SK-N-SH (cell line): Measurements from ENCODE around the gene HSD3B2. TPM values are rescaled to one million over a fixed set of nuclear protein-coding genes. Genes with fewer than 3 reads are reported as not detected.

Source experiments
- CTCF ChIA-PET: fragments of 300-600, 350-600 bp; formaldehyde crosslinking; extraction: SDS; loops from one replicate; lab custom pipeline; 2021; lab: Yijun Ruan, JAX
- POLR2A ChIA-PET: fragments of 350-600 bp; sonication (Branson Sonifier 250); formaldehyde crosslinking; extraction: SDS; loops from one replicate; lab custom pipeline; 2020; ENCODE audit warnings: antibody characterized with exemption, inconsistent platforms; lab: Yijun Ruan, JAX
- DNase-seq: peaks from one replicate; pipeline ENCODE4 v3.0.0; 2012
- H2AFZ ChIP-seq: fragments of 200-600 bp; sonication (generic); 2 replicates; pipeline ENCODE4 v1.8.1; 2016; ENCODE audit warnings: antibody characterized with exemption, mild to moderate bottlenecking, low read depth
- H3F3A ChIP-seq: fragments of 200-600 bp; sonication (generic); replicated peaks from 2 replicates; pipeline ENCODE3; 2016; ENCODE audit warnings: antibody characterized with exemption, mild to moderate bottlenecking; ENCODE audit not compliant: insufficient read depth
- H3K27ac ChIP-seq, 2 experiments: fragments of 200-500 bp in 1 of 2; fragments of 200-600 bp in 1 of 2; sonication (Bioruptor generic) in 1 of 2; sonication (generic), shearing (Covaris generic) in 1 of 2; 2 replicates each; pipeline versions ENCODE4 v1.5.1 to v1.6.1; 2014 to 2016; ENCODE audit warnings: low read depth in 2 of 2, inconsistent platforms in 1 of 2, low read length in 1 of 2, mild to moderate bottlenecking in 1 of 2, mixed read lengths in 1 of 2
- H3K27me3 ChIP-seq: fragments of 200-600 bp; sonication (generic), shearing (Covaris generic); 2 replicates; pipeline ENCODE4 v1.6.1; 2016; ENCODE audit warnings: mixed run types; ENCODE audit not compliant: insufficient read depth
- H3K36me3 ChIP-seq, 2 experiments: fragments of 200-500 bp in 1 of 2; fragments of 200-600 bp in 1 of 2; sonication (Bioruptor generic) in 1 of 2; sonication (generic) in 1 of 2; replicated peaks in 1 of 2; 2 replicates each; pipeline versions ENCODE3 to v1.5.1; 2014 to 2016; ENCODE audit warnings: low read length in 1 of 2, mild to moderate bottlenecking in 1 of 2; ENCODE audit not compliant: insufficient read depth in 2 of 2, control insufficient read depth in 1 of 2
- H3K4me1 ChIP-seq, 2 experiments: fragments of 200-500 bp in 1 of 2; fragments of 200-600 bp in 1 of 2; sonication (Bioruptor generic) in 1 of 2; sonication (generic), shearing (Covaris generic) in 1 of 2; 2 replicates each; pipeline versions ENCODE4 v1.5.1 to v1.6.1; 2014 to 2016; ENCODE audit warnings: low read depth in 1 of 2, low read length in 1 of 2, mixed run types in 1 of 2; ENCODE audit not compliant: insufficient read depth in 2 of 2, control insufficient read depth in 1 of 2
- H3K4me2 ChIP-seq: fragments of 200-600 bp; sonication (generic), shearing (Covaris generic); 2 replicates; pipeline ENCODE4 v1.6.1; 2017; ENCODE audit warnings: mixed run types
- H3K4me3 ChIP-seq, 2 experiments: fragments of 200-500 bp in 1 of 2; fragments of 200-600 bp in 1 of 2; sonication (Bioruptor generic) in 1 of 2; sonication (generic), shearing (Covaris generic) in 1 of 2; 2 replicates each; pipeline versions ENCODE4 v1.5.1 to v1.8.1; 2014 to 2016; ENCODE audit warnings: low read depth in 2 of 2, inconsistent platforms in 1 of 2, low read length in 1 of 2, mild to moderate bottlenecking in 1 of 2, mixed read lengths in 1 of 2, moderate library complexity in 1 of 2
- H3K79me2 ChIP-seq: fragments of 200-600 bp; sonication (generic); 2 replicates; pipeline ENCODE4 v1.8.1; 2017; ENCODE audit warnings: mild to moderate bottlenecking; ENCODE audit not compliant: insufficient read depth
- H3K9ac ChIP-seq: fragments of 200-600 bp; sonication (generic); 2 replicates; pipeline ENCODE4 v1.6.1; 2017; ENCODE audit warnings: mixed run types
- H3K9me2 ChIP-seq: fragments of 200-600 bp; sonication (generic); 2 replicates; pipeline ENCODE4 v1.6.1; 2017; ENCODE audit warnings: mixed run types
- H3K9me3 ChIP-seq: fragments of 200-600 bp; sonication (generic); 2 replicates; pipeline ENCODE4 v1.6.1; 2017; ENCODE audit warnings: mixed run types, mild to moderate bottlenecking, moderate library complexity
- H4K20me1 ChIP-seq: fragments of 200-600 bp; sonication (generic); 2 replicates; pipeline ENCODE4 v1.6.1; 2017; ENCODE audit warnings: mild to moderate bottlenecking, mixed run types; ENCODE audit not compliant: insufficient read depth
- CHD2 ChIP-seq: fragments of 150-350 bp; IDR thresholded peaks from 2 replicates; pipeline ENCODE4 v1.6.1; 2018; ENCODE audit warnings: low read length; ENCODE audit not compliant: partially characterized antibody
- EP300 ChIP-seq, 2 experiments: IDR thresholded peaks; 2 replicates each; pipeline versions ENCODE4 v1.4.0 to v1.6.1; 2012; ENCODE audit warnings: borderline replicate concordance in 1 of 2, low read depth in 1 of 2, low read length in 1 of 2
- EZH2phosphoT487 ChIP-seq: fragments of 200-600 bp; sonication (generic); IDR thresholded peaks from 2 replicates; pipeline ENCODE4 v1.6.1; 2017; ENCODE audit warnings: low read depth, mixed run types, mild to moderate bottlenecking, antibody characterized with exemption, moderate library complexity, borderline replicate concordance
- FOSL2 ChIP-seq: IDR thresholded peaks from 2 replicates; pipeline ENCODE4 v1.4.0; 2012; ENCODE audit warnings: low read depth, mild to moderate bottlenecking, moderate library complexity, borderline replicate concordance
- GABPA ChIP-seq: IDR thresholded peaks from 2 replicates; pipeline ENCODE4 v1.4.0; 2012; ENCODE audit warnings: low read depth, mild to moderate bottlenecking
- GATA2 ChIP-seq: sonication (generic); formaldehyde crosslinking; IDR thresholded peaks from 2 replicates; pipeline ENCODE4 v1.5.0; 2020; ENCODE audit warnings: mild to moderate bottlenecking, missing genetic modification reagents
- IRF3 ChIP-seq: fragments of 150-350 bp; IDR thresholded peaks from 2 replicates; pipeline ENCODE4 v1.6.1; 2016; ENCODE audit warnings: mild to moderate bottlenecking, low read depth, low read length
- JUND ChIP-seq: IDR thresholded peaks from 2 replicates; pipeline ENCODE4 v1.4.0; 2012
- MXI1 ChIP-seq: IDR thresholded peaks from 2 replicates; pipeline ENCODE4 v1.6.1; 2012; ENCODE audit warnings: mild to moderate bottlenecking, low read depth, low read length, improper control_type of control experiment
- NRF1 ChIP-seq: IDR thresholded peaks from 2 replicates; pipeline ENCODE4 v1.6.1; 2012; ENCODE audit warnings: low read depth, mild to moderate bottlenecking, low read length
- POLR2AphosphoS5 ChIP-seq: IDR thresholded peaks from 2 replicates; pipeline ENCODE4 v1.6.1; 2012; ENCODE audit warnings: low read depth, low read length
- RAD21 ChIP-seq: IDR thresholded peaks from 2 replicates; pipeline ENCODE4 v1.6.1; 2012; ENCODE audit warnings: mild to moderate bottlenecking, low read length
- RFX5 ChIP-seq: IDR thresholded peaks from 2 replicates; pipeline ENCODE4 v1.6.1; 2012; ENCODE audit warnings: mild to moderate bottlenecking, improper control_type of control experiment, low read length
- RXRA ChIP-seq: IDR thresholded peaks from 2 replicates; pipeline ENCODE4 v1.4.0; 2012; ENCODE audit warnings: low read depth, mild to moderate bottlenecking, borderline replicate concordance
- SMC3 ChIP-seq: IDR thresholded peaks from 2 replicates; pipeline ENCODE4 v1.6.1; 2012; ENCODE audit warnings: low read depth, low read length, improper control_type of control experiment
- TEAD4 ChIP-seq: IDR thresholded peaks from 2 replicates; pipeline ENCODE4 v1.4.0; 2012; ENCODE audit warnings: mild to moderate bottlenecking, borderline replicate concordance; ENCODE audit not compliant: insufficient read depth
- USF1 ChIP-seq: IDR thresholded peaks from 2 replicates; pipeline ENCODE4 v1.4.0; 2012; ENCODE audit warnings: low read depth, borderline replicate concordance
- USF2 ChIP-seq: fragments of 150-350 bp; IDR thresholded peaks from 2 replicates; pipeline ENCODE4 v1.6.1; 2017; ENCODE audit warnings: antibody characterized with exemption, low read length, low read depth, borderline replicate concordance
- YY1 ChIP-seq: IDR thresholded peaks from 2 replicates; pipeline ENCODE4 v1.4.0; 2012; ENCODE audit warnings: low read depth, mild to moderate bottlenecking
- ZBTB33 ChIP-seq: IDR thresholded peaks from 2 replicates; pipeline ENCODE4 v1.4.0; 2012; ENCODE audit warnings: low read depth, borderline replicate concordance
- WGBS: methylation state at CpG from one replicate; pipeline ENCODE4 v1.1.6; 2017; ENCODE audit warnings: low lambda C conversion rate; 5-methylcytosine and 5-hydroxymethylcytosine counted together
- polyA plus RNA-seq, 3 experiments: library from polyadenylated mRNA; depleted of rRNA; stranded (reverse); fragments of >200 nt; gene quantifications; 2 replicates each; pipeline ENCODE4 v1.2.3, GENCODE V29; 2012

HSD3B2 gene
- polyA plus RNA-seq, 1 of the 3 experiments (the other 2 are of a cell fraction): not detected

GRCh38 chr1:119469741-119470140 lies 54.8 kb downstream of the HSD3B2 start:
- Histone ChIP-seq H4K20me1 (no peaks in the 10 kb centered on the region), H3K27me3 (peaks cover 31% of the 10 kb centered on the region; the same call in 1 of the 2 replicates), H3K79me2 (no peaks in the 10 kb centered on the region), H3F3A (no peaks in the 10 kb centered on the region), H3K36me3 (no peaks in the 10 kb centered on the region), H3K9me3 (no peaks in the 10 kb centered on the region), H3K9me2 (no peaks in the 10 kb centered on the region), H3K9ac (no peak overlapping the region), H3K27ac (no peak overlapping the region), H3K4me3 (no peak overlapping the region), H2AFZ (no peak overlapping the region), H3K4me2 (no peak overlapping the region), H3K4me1 (no peaks in the 10 kb centered on the region)
- 4% methylated on average over 1 of the region's 1 CpG for WGBS
- DNase-seq: no peak
- TF ChIP-seq YY1 (no peak), ZBTB33 (no peak), CHD2 (no peak)
- CTCF ChIA-PET: interaction anchor here (0.6 kb wide), 1 partner anchor 18 kb away, joined by 3 read pairs; no protein-coding TSS in a partner anchor
- POLR2A ChIA-PET: no interaction called here

GRCh38 chr1:119470377-119470776 lies 55.4 kb downstream of the HSD3B2 start:
- Histone ChIP-seq H3K9me3 (no peaks in the 10 kb centered on the region), H3K36me3 (no peaks in the 10 kb centered on the region), H3K4me3 (no peak overlapping the region), H3K4me2 (no peak overlapping the region), H3K9me2 (no peaks in the 10 kb centered on the region), H3K27ac (no peak overlapping the region), H2AFZ (no peak overlapping the region), H4K20me1 (no peaks in the 10 kb centered on the region), H3F3A (no peaks in the 10 kb centered on the region), H3K4me1 (no peaks in the 10 kb centered on the region), H3K9ac (no peak overlapping the region), H3K79me2 (no peaks in the 10 kb centered on the region), H3K27me3 (peaks cover 37% of the 10 kb centered on the region; the same call in 1 of the 2 replicates)
- TF ChIP-seq FOSL2 (no peak), USF2 (no peak), POLR2AphosphoS5 (no peak), NRF1 (no peak), IRF3 (no peak), MXI1 (no peak), RAD21 (no peak), EP300 (IDR thresholded peaks at IDR 0.05; ENCODE audit: borderline replicate concordance in 1 of 2, low read depth in 1 of 2, low read length in 1 of 2) (no peak), GATA2 (CRISPR knock-in tag) (no peak), ZBTB33 (no peak), TEAD4 (no peak), USF1 (no peak), GABPA (no peak), EZH2phosphoT487 (no peak), RXRA (no peak), YY1 (no peak), SMC3 (no peak), RFX5 (no peak), JUND (no peak)
- 3% methylated on average over 3 of the region's 3 CpGs for WGBS
- POLR2A ChIA-PET: no interaction called here
- DNase-seq: no peak
- CTCF ChIA-PET: no interaction called here
